ENCODE measurements around the gene TBL1XR1.

The TBL1XR1 gene

GRCh38 chr3:177107461-177108239, 89.6 kb downstream of the TBL1XR1 start:
- DNase-seq (ENCODE audit: low read depth) = no peak

- no peak for DNase-seq (ENCODE audit: low read depth)
Measured at GRCh38 chr3:177106594-177106993, 90.7 kb downstream of the TBL1XR1 start.

GRCh38 chr3:177106184-177106583, 91.1 kb downstream of the TBL1XR1 start:
- no peak for DNase-seq (ENCODE audit: low read depth)

- DNase-seq (ENCODE audit: low read depth) = no peak
Measured at GRCh38 chr3:177105623-177106022, 91.7 kb downstream of the TBL1XR1 start.

- no peak for DNase-seq (ENCODE audit: low read depth)
Measured at GRCh38 chr3:177104299-177104992, 92.8 kb downstream of the TBL1XR1 start.

GRCh38 chr3:177102553-177102952, 94.7 kb downstream of the TBL1XR1 start:
- peak; percentile 80 for DNase-seq (ENCODE audit: low read depth)

GRCh38 chr3:177098551-177098950, 98.7 kb downstream of the TBL1XR1 start:
- no peak for DNase-seq (ENCODE audit: low read depth)

- no peak for DNase-seq (ENCODE audit: low read depth)
Measured at GRCh38 chr3:177096615-177097014, 100.7 kb downstream of the TBL1XR1 start.

- DNase-seq (ENCODE audit: low read depth) = no peak
Measured at GRCh38 chr3:177093966-177094365, 103.3 kb downstream of the TBL1XR1 start.

GRCh38 chr3:177089901-177090300, 107.4 kb downstream of the TBL1XR1 start:
- no peak for DNase-seq (ENCODE audit: low read depth)

GRCh38 chr3:177089110-177089509, 108.2 kb downstream of the TBL1XR1 start:
- no peak for DNase-seq (ENCODE audit: low read depth)

- DNase-seq (ENCODE audit: low read depth) = no peak
Measured at GRCh38 chr3:177085794-177086193, 111.5 kb downstream of the TBL1XR1 start.

GRCh38 chr3:177084616-177085015, 112.7 kb downstream of the TBL1XR1 start:
- no peak for DNase-seq (ENCODE audit: low read depth)

GRCh38 chr3:177080122-177080521, 117.2 kb downstream of the TBL1XR1 start:
- no peak for DNase-seq (ENCODE audit: low read depth)

GRCh38 chr3:177079684-177080083, 117.6 kb downstream of the TBL1XR1 start:
- DNase-seq (ENCODE audit: low read depth) = no peak

- DNase-seq (ENCODE audit: low read depth) = no peak
Measured at GRCh38 chr3:177071496-177072156, 125.7 kb downstream of the TBL1XR1 start.

GRCh38 chr3:177069514-177070329, 127.6 kb downstream of the TBL1XR1 start:
- DNase-seq (ENCODE audit: low read depth) = peak; percentile 57

GRCh38 chr3:177068967-177069366, 128.3 kb downstream of the TBL1XR1 start:
- no peak for DNase-seq (ENCODE audit: low read depth)

GRCh38 chr3:177066068-177066467, 131.2 kb downstream of the TBL1XR1 start:
- no peak for DNase-seq (ENCODE audit: low read depth)

GRCh38 chr3:177065285-177066033, 131.8 kb downstream of the TBL1XR1 start:
- peak; percentile 31 for DNase-seq (ENCODE audit: low read depth)

- peak; percentile 31 for DNase-seq (ENCODE audit: low read depth)
Measured at GRCh38 chr3:177062052-177062732, 135.1 kb downstream of the TBL1XR1 start.
